Muscle layer of colon (tissue), 2 donors: ENCODE results near the gene NAA30.

ENCODE experiments used
- H3K27ac ChIP-seq: one replicate; pipeline ENCODE4 v1.7.0; 2013; ENCODE audit warnings: low read depth, mild to moderate bottlenecking, low read length, moderate library complexity
- H3K27me3 ChIP-seq, 2 donors: one replicate each; pipeline ENCODE4 v1.7.0; 2013; ENCODE audit warnings: low read length in 2 of 2, mild to moderate bottlenecking in 2 of 2; ENCODE audit not compliant: insufficient read depth in 2 of 2, control insufficient read depth in 1 of 2
- H3K36me3 ChIP-seq: one replicate; pipeline ENCODE4 v1.7.0; 2013; ENCODE audit warnings: mild to moderate bottlenecking, low read length; ENCODE audit not compliant: insufficient read depth
- H3K4me1 ChIP-seq: one replicate; pipeline ENCODE4 v1.7.0; 2013; ENCODE audit warnings: mild to moderate bottlenecking, low read length; ENCODE audit not compliant: insufficient read depth
- H3K4me3 ChIP-seq, 2 donors: one replicate each; pipeline ENCODE4 v1.7.0; 2013; ENCODE audit warnings: low read length in 2 of 2, low read depth in 1 of 2, mild to moderate bottlenecking in 1 of 2, moderate library complexity in 1 of 2
- H3K9ac ChIP-seq: one replicate; pipeline ENCODE4 v1.7.0; 2013; ENCODE audit warnings: low read length
- H3K9me3 ChIP-seq: one replicate; pipeline ENCODE4 v1.7.0; 2013; ENCODE audit warnings: mild to moderate bottlenecking, low read length
- donor health status: abdominal sarcoma.
- donor health status: Adenocarcinoma of cecum.

Gene NAA30

DNA sequence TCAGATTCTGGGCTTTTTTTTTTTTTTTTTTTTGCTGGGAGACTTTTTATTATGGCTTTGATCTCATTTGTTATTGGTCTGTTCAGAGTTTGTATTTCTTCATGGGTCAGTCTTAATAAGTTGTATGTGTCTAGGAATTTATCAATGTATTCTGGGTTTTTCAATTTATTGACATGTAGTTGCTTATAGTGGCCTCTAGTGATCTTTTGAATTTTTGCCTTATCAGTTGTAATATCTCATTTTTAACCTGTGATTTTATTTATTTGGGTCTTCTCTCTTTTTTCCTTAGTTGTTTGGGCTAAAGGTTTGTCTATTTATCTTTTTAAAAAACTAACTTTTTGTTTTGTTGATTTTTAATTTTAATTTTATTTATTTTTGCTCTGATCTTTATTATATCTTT is 45.5 kb downstream of the NAA30 start:
- Histone ChIP-seq H3K36me3 (no peaks in the 10 kb centered on the region), H3K9ac (no peak overlapping the region), H3K9me3 (no peaks in the 10 kb centered on the region), H3K4me3 (no peak overlapping the region), H3K27me3 (no peaks in the 10 kb centered on the region), H3K4me1 (no peaks in the 10 kb centered on the region), H3K27ac (no peak overlapping the region)

DNA sequence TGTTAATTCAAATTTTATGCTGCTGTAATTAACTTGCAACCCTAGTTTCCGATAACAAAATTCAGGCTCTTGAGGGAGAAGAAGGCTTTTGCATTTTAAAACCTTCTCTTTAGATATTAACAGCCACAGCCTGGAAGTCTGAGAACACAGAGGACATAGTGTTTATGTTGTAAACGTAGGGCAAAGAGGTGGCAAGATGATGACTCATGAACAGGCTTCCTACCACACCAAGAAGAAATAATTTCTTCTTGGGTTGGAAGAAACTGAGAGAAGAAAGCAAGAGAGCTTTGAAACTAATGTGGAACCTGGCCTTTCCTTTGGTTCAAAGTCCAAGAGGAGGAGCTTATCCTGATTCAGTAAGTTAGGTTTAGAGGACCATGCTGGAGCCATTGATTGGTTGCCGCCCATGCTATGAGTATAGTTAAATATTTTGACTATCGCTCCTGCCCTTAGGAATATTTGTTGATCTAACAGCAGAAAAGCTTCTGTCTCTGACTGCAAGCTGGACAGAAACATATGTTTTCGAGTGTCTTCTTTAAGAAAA is 71.5 kb downstream of the NAA30 start:
- Histone ChIP-seq H3K9me3 (no peaks in the 10 kb centered on the region), H3K36me3 (no peaks in the 10 kb centered on the region), H3K4me3 (no peak overlapping the region), H3K27me3 (no peaks in the 10 kb centered on the region), H3K4me1 (no peaks in the 10 kb centered on the region), H3K9ac (no peak overlapping the region), H3K27ac (no peak overlapping the region)

DNA sequence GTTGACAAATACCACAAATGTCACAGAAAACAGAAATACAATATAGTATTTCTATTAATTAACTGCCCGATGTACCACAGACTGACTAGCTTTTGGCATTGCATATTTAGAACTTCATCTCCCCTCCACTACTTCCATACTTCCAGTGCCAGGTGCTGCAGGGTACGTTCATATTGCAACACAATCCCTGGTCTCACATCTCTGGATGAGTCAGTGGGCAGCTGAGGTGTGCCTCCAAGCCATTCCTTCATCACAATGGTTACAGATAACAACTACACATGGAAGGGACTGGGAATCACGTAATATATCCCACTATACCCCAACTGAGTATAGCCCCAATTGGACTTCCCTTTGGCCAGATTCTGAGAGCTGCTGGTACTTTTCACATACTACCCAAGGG is 72.2 kb downstream of the NAA30 start:
- no peak overlapping the region for H3K27ac ChIP-seq
- H3K4me3 ChIP-seq = no peak overlapping the region
- H3K9me3 ChIP-seq = no peaks in the 10 kb centered on the region
- no peaks in the 10 kb centered on the region for H3K4me1 ChIP-seq
- H3K9ac ChIP-seq = no peak overlapping the region
- no peaks in the 10 kb centered on the region for H3K27me3 ChIP-seq
- no peaks in the 10 kb centered on the region for H3K36me3 ChIP-seq

DNA sequence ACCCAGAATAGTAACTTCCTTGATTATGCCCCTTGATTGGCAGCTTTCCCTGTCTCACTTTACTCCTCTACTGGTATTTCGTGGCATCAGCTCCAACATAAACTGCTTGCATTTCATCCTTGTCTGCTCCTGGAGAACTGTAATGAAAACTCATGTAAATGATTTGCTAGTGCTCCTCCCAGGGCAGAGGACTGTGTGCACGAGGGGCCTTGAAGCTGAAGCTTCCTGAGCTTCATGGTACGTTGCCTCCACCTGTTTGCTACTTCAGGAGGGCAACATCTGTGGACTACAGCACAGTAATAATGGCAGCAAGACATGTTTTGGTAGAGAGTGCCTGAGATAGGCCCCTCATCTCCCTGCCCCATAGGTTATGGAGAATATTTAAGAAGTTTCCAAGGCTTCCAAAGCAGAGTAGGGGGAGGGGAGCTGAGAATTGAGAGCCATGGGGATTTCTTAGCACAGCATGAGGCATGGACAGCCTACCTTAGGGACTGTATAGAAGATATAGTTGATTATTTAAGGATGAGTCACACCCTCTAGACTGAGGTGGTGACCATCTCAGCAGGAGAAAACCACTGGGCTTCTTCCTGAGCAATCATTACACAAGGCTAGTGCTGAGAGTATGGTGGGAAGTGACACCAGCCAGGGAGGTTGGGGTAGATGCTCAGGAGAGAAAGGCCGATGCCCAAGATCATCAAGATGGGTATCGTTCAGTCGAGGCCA is 73.8 kb downstream of the NAA30 start:
- no peaks in the 10 kb centered on the region for H3K4me1 ChIP-seq
- no peak overlapping the region for H3K27ac ChIP-seq
- no peaks in the 10 kb centered on the region for H3K9me3 ChIP-seq
- H3K9ac ChIP-seq = no peak overlapping the region
- H3K27me3 ChIP-seq = no peaks in the 10 kb centered on the region
- H3K36me3 ChIP-seq = no peaks in the 10 kb centered on the region
- no peak overlapping the region for H3K4me3 ChIP-seq
